H9 (cell line): ENCODE results near the gene TRPM4. TPM values are rescaled to one million over a fixed set of nuclear protein-coding genes. Genes with fewer than 3 reads are reported as not detected.
A peak's percentile ranks its signal among the peaks of the same experiment; 100 is the strongest.

Experiments
- DNase-seq: peaks from one replicate; pipeline ENCODE4 v3.0.0-alpha.2; 2017
- H2AFZ ChIP-seq: one replicate; pipeline ENCODE4 v1.6.1; 2013; ENCODE audit warnings: mild to moderate bottlenecking, low read length, control low read depth, moderate library complexity
- H2AK5ac ChIP-seq: 2 replicates; pipeline ENCODE4 v1.6.1; 2013; ENCODE audit warnings: low read length, control low read depth, mixed read lengths; ENCODE audit not compliant: insufficient read length
- H2BK120ac ChIP-seq: one replicate; pipeline ENCODE4 v1.6.1; 2013; ENCODE audit warnings: low read depth, mild to moderate bottlenecking, low read length, control low read depth, inconsistent platforms; ENCODE audit not compliant: poor library complexity, severe bottlenecking
- H2BK12ac ChIP-seq: 2 replicates; pipeline ENCODE4 v1.6.1; 2013; ENCODE audit warnings: low read length, control low read depth, mixed read lengths, low read depth; ENCODE audit not compliant: insufficient read length
- H2BK15ac ChIP-seq: 2 replicates; pipeline ENCODE4 v1.6.1; 2013; ENCODE audit warnings: low read depth, low read length, control low read depth
- H2BK20ac ChIP-seq: one replicate; pipeline ENCODE4 v1.6.1; 2013; ENCODE audit warnings: low read depth, mild to moderate bottlenecking, low read length, control low read depth, inconsistent platforms; ENCODE audit not compliant: poor library complexity, severe bottlenecking
- H2BK5ac ChIP-seq: 2 replicates; pipeline ENCODE4 v1.6.1; 2013; ENCODE audit warnings: low read length, control low read depth, mixed read lengths; ENCODE audit not compliant: insufficient read length
- H3K14ac ChIP-seq: 2 replicates; pipeline ENCODE4 v1.6.1; 2013; ENCODE audit warnings: low read length, control low read depth; ENCODE audit not compliant: insufficient read depth
- H3K18ac ChIP-seq: 2 replicates; pipeline ENCODE4 v1.6.1; 2013; ENCODE audit warnings: low read depth, mild to moderate bottlenecking, mixed read lengths, low read length, control low read depth; ENCODE audit not compliant: insufficient read length
- H3K23ac ChIP-seq: 2 replicates; pipeline ENCODE4 v1.6.1; 2013; ENCODE audit warnings: low read length, control low read depth, mixed read lengths, low read depth; ENCODE audit not compliant: insufficient read length
- H3K23me2 ChIP-seq: 2 replicates; pipeline ENCODE4 v1.6.1; 2013; ENCODE audit warnings: low read depth, mild to moderate bottlenecking, mixed read lengths, low read length, control low read depth; ENCODE audit not compliant: insufficient read length, poor library complexity, severe bottlenecking
- H3K27ac ChIP-seq: 2 replicates; pipeline ENCODE4 v1.5.1; 2013; ENCODE audit warnings: low read length, control low read depth, mixed read lengths, low read depth; ENCODE audit not compliant: insufficient read length
- H3K27me3 ChIP-seq: 2 replicates; pipeline ENCODE4 v1.6.1; 2013; ENCODE audit warnings: low read length, control low read depth, inconsistent platforms; ENCODE audit not compliant: insufficient read depth
- H3K4ac ChIP-seq: 2 replicates; pipeline ENCODE4 v1.6.1; 2013; ENCODE audit warnings: low read depth, mild to moderate bottlenecking, control low read depth, inconsistent platforms, low read length, moderate library complexity
- H3K4me1 ChIP-seq: 2 replicates; pipeline ENCODE4 v1.6.1; 2013; ENCODE audit warnings: low read length, control low read depth, inconsistent platforms; ENCODE audit not compliant: insufficient read depth
- H3K4me2 ChIP-seq: 2 replicates; pipeline ENCODE4 v1.6.1; 2013; ENCODE audit warnings: low read length, control low read depth, mixed read lengths; ENCODE audit not compliant: insufficient read length, insufficient read depth
- H3K56ac ChIP-seq: 2 replicates; pipeline ENCODE4 v1.6.1; 2013; ENCODE audit warnings: low read depth, mild to moderate bottlenecking, mixed read lengths, low read length, control low read depth; ENCODE audit not compliant: insufficient read length
- H3K79me1 ChIP-seq: 2 replicates; pipeline ENCODE4 v1.6.1; 2013; ENCODE audit warnings: low read depth, mild to moderate bottlenecking, moderate library complexity, low read length, control low read depth, inconsistent platforms; ENCODE audit not compliant: insufficient read depth, poor library complexity, severe bottlenecking
- H3K79me2 ChIP-seq: 2 replicates; pipeline ENCODE4 v1.6.1; 2013; ENCODE audit warnings: low read length, control low read depth, inconsistent platforms; ENCODE audit not compliant: insufficient read depth
- H3K9ac ChIP-seq: 2 replicates; pipeline ENCODE4 v1.6.1; 2013; ENCODE audit warnings: low read length, control low read depth, mixed read lengths; ENCODE audit not compliant: insufficient read length; ENCODE audit errors: extremely low read depth
- H3K9me3 ChIP-seq: one replicate; pipeline ENCODE4 v1.6.1; 2013; ENCODE audit warnings: low read depth, low read length, inconsistent platforms; ENCODE audit not compliant: control insufficient read depth
- H3T11ph ChIP-seq: one replicate; pipeline ENCODE4 v1.6.1; 2013; ENCODE audit warnings: mild to moderate bottlenecking, low read length, control low read depth, inconsistent platforms
- H4K20me1 ChIP-seq: one replicate; pipeline ENCODE4 v1.6.1; 2013; ENCODE audit not compliant: control insufficient read depth, insufficient read length, insufficient read depth
- H4K5ac ChIP-seq: 2 replicates; pipeline ENCODE4 v1.6.1; 2013; ENCODE audit warnings: low read depth, mild to moderate bottlenecking, mixed read lengths, low read length, control low read depth; ENCODE audit not compliant: insufficient read length
- H4K8ac ChIP-seq: replicated peaks from 2 replicates; pipeline ENCODE4 v1.6.1; 2013; ENCODE audit warnings: low read length, control low read depth, mixed read lengths, low read depth; ENCODE audit not compliant: insufficient read length
- H4K91ac ChIP-seq: 2 replicates; pipeline ENCODE4 v1.6.1; 2013; ENCODE audit warnings: low read depth, mild to moderate bottlenecking, moderate library complexity, mixed read lengths, low read length, control low read depth; ENCODE audit not compliant: insufficient read length
- H3K27ac Mint-ChIP-seq, 3 experiments: 2 replicates in 2 of 3; 3 replicates in 1 of 3; pipeline ENCODE4 v1.8.0; 2020 to 2021; ENCODE audit warnings: mixed read lengths in 3 of 3, mild to moderate bottlenecking in 1 of 3, moderate library complexity in 1 of 3
- H3K27me3 Mint-ChIP-seq: 2 replicates; pipeline ENCODE4 v1.8.0; 2021; ENCODE audit warnings: low read depth, mild to moderate bottlenecking, moderate library complexity, mixed read lengths
- H3K36me3 Mint-ChIP-seq, 3 experiments: 2 replicates in 2 of 3; 3 replicates in 1 of 3; pipeline ENCODE4 v1.8.0; 2020 to 2021; ENCODE audit warnings: low read depth in 3 of 3, mixed read lengths in 3 of 3; ENCODE audit not compliant: insufficient read depth in 1 of 3
- H3K4me1 Mint-ChIP-seq, 2 experiments: 2 replicates each; pipeline ENCODE4 v1.8.0; 2020; ENCODE audit warnings: mixed read lengths in 2 of 2
- H3K4me3 Mint-ChIP-seq, 2 experiments: 2 replicates in 1 of 2; 3 replicates in 1 of 2; pipeline ENCODE4 v1.8.0; 2020 to 2021; ENCODE audit warnings: mild to moderate bottlenecking in 2 of 2, mixed read lengths in 2 of 2, moderate library complexity in 1 of 2
- H3K9me3 Mint-ChIP-seq, 2 experiments: 2 replicates in 1 of 2; 3 replicates in 1 of 2; pipeline ENCODE4 v1.8.0; 2020; ENCODE audit warnings: mild to moderate bottlenecking in 2 of 2, mixed read lengths in 2 of 2, moderate library complexity in 1 of 2
- WGBS: extraction: QIAGEN DNeasy Blood & Tissue Kit; methylation state at CpG from one replicate; pipeline ENCODE4 v1.1.7; 2013; ENCODE audit warnings: missing lambda C conversion rate, low lambda C conversion rate, mixed read lengths; ENCODE audit not compliant: insufficient read length; ENCODE audit errors: extremely low coverage; 5-methylcytosine and 5-hydroxymethylcytosine counted together
- total RNA-seq: library from RNA; stranded (reverse); gene quantifications from 2 replicates; pipeline ENCODE4 v1.2.1, GENCODE V29; 2021
- TF ChIP-seq, protein P1 (sequence below): fragments of 200-600 bp; sonication (generic); conservative IDR thresholded peaks from 3 replicates; pipeline ENCODE4 v1.8.0; 2021; ENCODE audit warnings: antibody characterized with exemption, mild to moderate bottlenecking

Gene TRPM4
- total RNA-seq, 1 experiment from 2014 or later = 6.9 TPM

DNA sequence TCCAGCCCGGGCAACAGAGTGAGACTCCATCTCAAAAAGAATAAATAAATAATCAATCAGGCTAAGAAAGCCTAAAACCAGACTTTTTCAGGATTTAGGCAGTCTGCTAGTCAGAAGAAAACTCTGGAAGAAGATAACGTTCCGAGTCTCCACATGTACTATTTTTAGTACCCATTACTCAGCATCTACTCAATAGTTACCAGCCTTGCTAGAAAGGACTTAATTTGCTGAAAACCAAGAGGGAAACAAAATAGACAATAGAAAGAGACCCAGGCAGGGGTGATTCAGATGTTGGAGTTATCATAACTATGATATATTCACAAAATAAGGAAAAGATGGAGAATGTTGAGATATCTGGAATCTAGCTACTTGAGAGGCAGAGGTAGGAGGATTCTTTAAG lies 47.0 kb upstream of the TRPM4 start:
- no peak overlapping the region for H2BK20ac ChIP-seq
- H4K8ac ChIP-seq = no peak overlapping the region
- H3K56ac ChIP-seq = no peak overlapping the region
- H2BK15ac ChIP-seq = no peak overlapping the region
- Mint-ChIP-seq H3K4me1 (peaks cover 17 to 33% of the 10 kb centered on the region in 2 experiments), H3K27me3 (peaks cover 6% of the 10 kb centered on the region), H3K27ac (peak overlapping the region in 1 of 3 experiments; percentile 75; a peak in 1 of 7 replicates), H3K36me3 (peaks cover 25 to 37% (median 36%) of the 10 kb centered on the region in 3 experiments), H3K9me3 (peaks cover 0 to 2% of the 10 kb centered on the region in 2 experiments; a peak in 2 of 5 replicates), H3K4me3 (no peak overlapping the region)
- H3K23ac ChIP-seq = no peak overlapping the region
- H4K20me1 ChIP-seq = no peaks in the 10 kb centered on the region
- H2AK5ac ChIP-seq = no peak overlapping the region
- no peak overlapping the region for H3T11ph ChIP-seq
- WGBS = no CpG with 5 or more reads among the region's 3 CpGs
- no peak overlapping the region for H2BK12ac ChIP-seq
- H3K27ac ChIP-seq = no peak overlapping the region
- H3K23me2 ChIP-seq = no peaks in the 10 kb centered on the region
- H3K14ac ChIP-seq = no peak overlapping the region
- no peak overlapping the region for H3K4me2 ChIP-seq
- no peaks in the 10 kb centered on the region for H3K79me1 ChIP-seq
- H3K79me2 ChIP-seq = no peaks in the 10 kb centered on the region
- no peaks in the 10 kb centered on the region for H3K4me1 ChIP-seq
- H4K91ac ChIP-seq = no peak overlapping the region
- no peak overlapping the region for H2AFZ ChIP-seq
- H3K4ac ChIP-seq = no peak overlapping the region
- H2BK120ac ChIP-seq = no peak overlapping the region
- no peak overlapping the region for H3K18ac ChIP-seq
- no peaks in the 10 kb centered on the region for H3K9me3 ChIP-seq
- no peaks in the 10 kb centered on the region for H3K27me3 ChIP-seq
- no peak for DNase-seq
- H3K9ac ChIP-seq = no peak overlapping the region
- no peak overlapping the region for H2BK5ac ChIP-seq
- TF ChIP-seq, protein P1, sequence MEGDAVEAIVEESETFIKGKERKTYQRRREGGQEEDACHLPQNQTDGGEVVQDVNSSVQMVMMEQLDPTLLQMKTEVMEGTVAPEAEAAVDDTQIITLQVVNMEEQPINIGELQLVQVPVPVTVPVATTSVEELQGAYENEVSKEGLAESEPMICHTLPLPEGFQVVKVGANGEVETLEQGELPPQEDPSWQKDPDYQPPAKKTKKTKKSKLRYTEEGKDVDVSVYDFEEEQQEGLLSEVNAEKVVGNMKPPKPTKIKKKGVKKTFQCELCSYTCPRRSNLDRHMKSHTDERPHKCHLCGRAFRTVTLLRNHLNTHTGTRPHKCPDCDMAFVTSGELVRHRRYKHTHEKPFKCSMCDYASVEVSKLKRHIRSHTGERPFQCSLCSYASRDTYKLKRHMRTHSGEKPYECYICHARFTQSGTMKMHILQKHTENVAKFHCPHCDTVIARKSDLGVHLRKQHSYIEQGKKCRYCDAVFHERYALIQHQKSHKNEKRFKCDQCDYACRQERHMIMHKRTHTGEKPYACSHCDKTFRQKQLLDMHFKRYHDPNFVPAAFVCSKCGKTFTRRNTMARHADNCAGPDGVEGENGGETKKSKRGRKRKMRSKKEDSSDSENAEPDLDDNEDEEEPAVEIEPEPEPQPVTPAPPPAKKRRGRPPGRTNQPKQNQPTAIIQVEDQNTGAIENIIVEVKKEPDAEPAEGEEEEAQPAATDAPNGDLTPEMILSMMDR = no peak
- no peak overlapping the region for H4K5ac ChIP-seq
